Measurements from ENCODE around the gene LILRB3. TPM values are rescaled to one million over a fixed set of nuclear protein-coding genes. Genes with fewer than 3 reads are reported as not detected.
"Not testable (repeated sequence)": the region's sequence is repeated elsewhere in the genome, so short reads cannot be mapped to it uniquely, and the experiment has no call there.

The LILRB3 gene
- total and polyA plus RNA-seq, 2 experiments from 2014 or later: not detected

- H3K9me3 Mint-ChIP-seq; H3K4me2 ChIP-seq; ATAC-seq; H2AFZ ChIP-seq; DNase-seq (ENCODE audit: low spot score); H3K27ac ChIP-seq (ENCODE audit: low read depth); H3K27me3 ChIP-seq (ENCODE audit: insufficient read depth); H3K4me1 ChIP-seq (ENCODE audit: insufficient read depth); H3K27ac Mint-ChIP-seq; H3K4me3 ChIP-seq; H3K4me3 Mint-ChIP-seq; H3K9me2 ChIP-seq (ENCODE audit: insufficient read depth): not testable (repeated sequence)
- Mint-ChIP-seq H3K4me1 (peaks cover 17% of the 10 kb centered on the region), H3K27me3 (ENCODE audit: insufficient read depth, low read depth, poor library complexity) (peaks cover 14% of the 10 kb centered on the region), H3K36me3 (ENCODE audit: low read depth) (peaks cover 43% of the 10 kb centered on the region)
- peaks cover 22% of the 10 kb centered on the region for H3F3A ChIP-seq (replicated peaks; ENCODE audit: low read depth)
- H3K36me3 ChIP-seq (ENCODE audit: insufficient read depth): peaks cover 23% of the 10 kb centered on the region
- peaks cover 10% of the 10 kb centered on the region; the same call in 1 of the 2 replicates for H4K20me1 ChIP-seq (replicated peaks; ENCODE audit: insufficient read depth)
- H3K79me2 ChIP-seq (replicated peaks; ENCODE audit: insufficient read depth): peaks cover 22% of the 10 kb centered on the region
These were observed 28.3 kb downstream of the LILRB3 start for GRCh38 chr19:54194463-54194862.

GRCh38 chr19:54193011-54193410 is 29.8 kb downstream of the LILRB3 start:
- Histone ChIP-seq H3K4me3 (no peak overlapping the region), H3K79me2 (replicated peaks; ENCODE audit: insufficient read depth) (peaks cover 31% of the 10 kb centered on the region), H4K20me1 (replicated peaks; ENCODE audit: insufficient read depth) (peaks cover 14% of the 10 kb centered on the region; the same call in 1 of the 2 replicates), H3K4me1 (ENCODE audit: insufficient read depth) (peaks cover 7% of the 10 kb centered on the region; the same call in 1 of the 2 replicates), H3F3A (replicated peaks; ENCODE audit: low read depth) (peaks cover 18% of the 10 kb centered on the region), H3K9me2 (ENCODE audit: insufficient read depth) (no peaks in the 10 kb centered on the region), H2AFZ (no peak overlapping the region), H3K36me3 (ENCODE audit: insufficient read depth) (peaks cover 23% of the 10 kb centered on the region), H3K4me2 (no peak overlapping the region), H3K27me3 (ENCODE audit: insufficient read depth) (no peaks in the 10 kb centered on the region), H3K27ac (ENCODE audit: low read depth) (no peak overlapping the region)
- peaks cover 41% of the 10 kb centered on the region for H3K36me3 Mint-ChIP-seq (ENCODE audit: low read depth)
- H3K9me3 Mint-ChIP-seq: no peaks in the 10 kb centered on the region
- peaks cover 18% of the 10 kb centered on the region for H3K4me1 Mint-ChIP-seq
- H3K27ac Mint-ChIP-seq: no peak overlapping the region
- peaks cover 18% of the 10 kb centered on the region for H3K27me3 Mint-ChIP-seq (ENCODE audit: insufficient read depth, low read depth, poor library complexity)
- no peak for ATAC-seq
- no peak for DNase-seq (ENCODE audit: low spot score)
- peak overlapping the region; percentile 88 for H3K4me3 Mint-ChIP-seq
- TF ChIP-seq JUNB (IDR thresholded peaks at IDR 0.05; ENCODE audit: unreplicated experiment) (no peak), CTCF (conservative IDR thresholded peaks at IDR 0.05; ENCODE audit: low read depth in 2 of 2) (no peak), CREB1 (CRISPR knock-in tag; IDR thresholded peaks at IDR 0.05; ENCODE audit: low read depth) (no peak), ZNF114 (CRISPR knock-in tag; IDR thresholded peaks at IDR 0.05) (no peak), ZNF331 (CRISPR knock-in tag; IDR thresholded peaks at IDR 0.05; ENCODE audit: low read depth) (no peak), ZNF462 (CRISPR knock-in tag; IDR thresholded peaks at IDR 0.05) (no peak), POLR2AphosphoS5 (IDR thresholded peaks at IDR 0.05; ENCODE audit: low read depth) (no peak), STAT1 (IDR thresholded peaks at IDR 0.05; ENCODE audit: unreplicated experiment) (no peak), REST (IDR thresholded peaks at IDR 0.05; ENCODE audit: unreplicated experiment) (no peak)
- TF ChIP-seq, protein P1, sequence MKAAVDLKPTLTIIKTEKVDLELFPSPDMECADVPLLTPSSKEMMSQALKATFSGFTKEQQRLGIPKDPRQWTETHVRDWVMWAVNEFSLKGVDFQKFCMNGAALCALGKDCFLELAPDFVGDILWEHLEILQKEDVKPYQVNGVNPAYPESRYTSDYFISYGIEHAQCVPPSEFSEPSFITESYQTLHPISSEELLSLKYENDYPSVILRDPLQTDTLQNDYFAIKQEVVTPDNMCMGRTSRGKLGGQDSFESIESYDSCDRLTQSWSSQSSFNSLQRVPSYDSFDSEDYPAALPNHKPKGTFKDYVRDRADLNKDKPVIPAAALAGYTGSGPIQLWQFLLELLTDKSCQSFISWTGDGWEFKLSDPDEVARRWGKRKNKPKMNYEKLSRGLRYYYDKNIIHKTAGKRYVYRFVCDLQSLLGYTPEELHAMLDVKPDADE (IDR thresholded peaks at IDR 0.05): no peak

Measured in GM23338 (cell line).